Panc1 (cell line): ENCODE results near the gene PLAU. TPM values are rescaled to one million over a fixed set of nuclear protein-coding genes. Genes with fewer than 3 reads are reported as not detected.

Experiments
- ATAC-seq: fragments of 200-7000 bp; cut with Tn5 transposase; 2 replicates; pipeline ENCODE4 v1.9.1; 2020; ENCODE audit warnings: mild to moderate bottlenecking, moderate library complexity
- BruUV-seq: library from RNA; stranded (reverse); fragments of 400-500 nt; replicated peaks from 2 replicates; lab custom pipeline; 2021; lab: Mats Ljungman, UMichigan
- CTCF ChIA-PET: fragments of 300-600 bp; sonication (Branson Sonifier 250); formaldehyde crosslinking; loops from one replicate; lab custom pipeline; 2022; ENCODE audit warnings: antibody characterized with exemption; lab: Charles Lee
- POLR2A ChIA-PET: fragments of 300-600 bp; sonication (Branson Sonifier 250); formaldehyde crosslinking; loops from one replicate; lab custom pipeline; 2022; ENCODE audit warnings: antibody characterized with exemption; lab: Charles Lee
- DNase-seq: peaks from one replicate; pipeline ENCODE4 v3.0.0-alpha.2; 2010; ENCODE audit warnings: low read depth, low spot score
- H3K27ac ChIP-seq: 2 replicates; pipeline ENCODE4 v1.5.1; 2011; ENCODE audit warnings: mild to moderate bottlenecking, low read length, inconsistent platforms
- H3K27me3 ChIP-seq: fragments of 200-500 bp; sonication (Bioruptor generic); 2 replicates; pipeline ENCODE4 v1.6.0; 2014; ENCODE audit warnings: low read length, inconsistent platforms; ENCODE audit not compliant: control insufficient read depth, insufficient read depth
- H3K36me3 ChIP-seq: fragments of 200-500 bp; sonication (Bioruptor generic); 2 replicates; pipeline ENCODE4 v1.5.1; 2014; ENCODE audit warnings: inconsistent platforms, mild to moderate bottlenecking, low read length, moderate library complexity; ENCODE audit not compliant: control insufficient read depth, insufficient read depth
- H3K4me1 ChIP-seq: 2 replicates; pipeline ENCODE4 v1.5.1; 2011; ENCODE audit warnings: inconsistent platforms, mild to moderate bottlenecking, low read length, moderate library complexity; ENCODE audit not compliant: control insufficient read depth, insufficient read depth
- H3K4me3 ChIP-seq, 2 experiments: 2 replicates each; pipeline ENCODE4 v1.5.1; 2011 to 2012; ENCODE audit warnings: low read depth in 2 of 2, low read length in 2 of 2, mild to moderate bottlenecking in 2 of 2, inconsistent platforms in 1 of 2, moderate library complexity in 1 of 2
- H3K9me3 ChIP-seq: fragments of 200-500 bp; sonication (Bioruptor generic); 2 replicates; pipeline ENCODE4 v1.5.1; 2014; ENCODE audit warnings: low read depth, mild to moderate bottlenecking, inconsistent platforms, low read length, moderate library complexity; ENCODE audit not compliant: control insufficient read depth, insufficient read depth
- CTCF ChIP-seq: fragments of 450-650 bp; IDR thresholded peaks from 2 replicates; pipeline ENCODE4 v1.5.1; 2017; ENCODE audit warnings: mild to moderate bottlenecking
- POLR2AphosphoS5 ChIP-seq: IDR thresholded peaks from 2 replicates; pipeline ENCODE4 v1.6.1; 2012; ENCODE audit warnings: mild to moderate bottlenecking, low read depth, low read length, moderate library complexity
- REST ChIP-seq, 2 experiments: IDR thresholded peaks; 2 replicates each; pipeline ENCODE4 v1.6.1; 2011 to 2012; ENCODE audit warnings: low read depth in 2 of 2, control low read depth in 1 of 2, low read length in 1 of 2, mild to moderate bottlenecking in 1 of 2, moderate library complexity in 1 of 2; ENCODE audit not compliant: insufficient read depth in 1 of 2
- SIN3A ChIP-seq: IDR thresholded peaks from 2 replicates; pipeline ENCODE4 v1.6.1; 2012; ENCODE audit warnings: low read depth, mild to moderate bottlenecking, low read length, moderate library complexity, borderline replicate concordance; ENCODE audit not compliant: insufficient read depth
- TCF7L2 ChIP-seq: IDR thresholded peaks from 2 replicates; pipeline ENCODE4 v1.6.1; 2011; ENCODE audit warnings: mild to moderate bottlenecking, low read depth, low read length, inconsistent platforms
- in situ Hi-C: cut with HindIII; loops from 2 replicates; pipeline ENCODE4 v1.10.0; 2016; ENCODE audit warnings: low sequenced_read_pairs, low pct_unique_long_range_greater_than_20kb
- intact Hi-C: fragments of 100-400 bp; cut with micrococcal nuclease; formaldehyde crosslinking; loops from one replicate; pipeline ENCODE4 v1.10.0; 2022; ENCODE audit not compliant: unreplicated experiment
- total RNA-seq: library from RNA; stranded (reverse); gene quantifications from one replicate; pipeline ENCODE4 v1.2.1, GENCODE V29; 2021; ENCODE audit not compliant: unreplicated experiment

Gene PLAU
- total RNA-seq, 1 experiment from 2014 or later = 305 TPM

- no TSS peak for BruUV-seq
- no peak overlapping the region for H3K4me3 ChIP-seq
- H3K36me3 ChIP-seq = no peaks in the 10 kb centered on the region
- CTCF ChIA-PET = interaction anchor here (0.6 to 0.7 kb wide), 3 partner anchors 32 to 438 kb away, joined by 3 to 7 read pairs (median 3); no protein-coding TSS in a partner anchor
- POLR2A ChIA-PET = interaction anchor here (0.7 kb wide), 2 partner anchors 72 to 309 kb away, joined by 13 to 20 read pairs; no protein-coding TSS in a partner anchor
- no peak for ATAC-seq
- H3K27me3 ChIP-seq = no peaks in the 10 kb centered on the region
- intact Hi-C loops (no loop called here), in situ Hi-C loops (no loop called here)
- TF ChIP-seq REST (IDR thresholded peaks at IDR 0.05; ENCODE audit: insufficient read depth in 1 of 2, low read depth in 2 of 2, low read length in 1 of 2) = no peak
- no peak for TF ChIP-seq CTCF
- TF ChIP-seq TCF7L2 = no peak
- no peak for TF ChIP-seq POLR2AphosphoS5
- no peak for TF ChIP-seq SIN3A
- no peaks in the 10 kb centered on the region for H3K9me3 ChIP-seq
- no peak overlapping the region for H3K27ac ChIP-seq
- no peak for DNase-seq
- peaks cover 3% of the 10 kb centered on the region for H3K4me1 ChIP-seq
Observed at GRCh38 chr10:73881221-73881919, 29.6 kb upstream of the PLAU start.

- no peaks in the 10 kb centered on the region for H3K9me3 ChIP-seq
- peaks cover 30% of the 10 kb centered on the region for H3K4me1 ChIP-seq
- no TSS peak for BruUV-seq
- TF ChIP-seq POLR2AphosphoS5 = no peak
- TF ChIP-seq SIN3A = no peak
- no peak for TF ChIP-seq TCF7L2
- TF ChIP-seq REST (IDR thresholded peaks at IDR 0.05; ENCODE audit: insufficient read depth in 1 of 2, low read depth in 2 of 2, low read length in 1 of 2) = no peak
- no peak for TF ChIP-seq CTCF
- CTCF ChIA-PET = no interaction called here
- ATAC-seq (no peak), DNase-seq (no peak)
- H3K36me3 ChIP-seq = no peaks in the 10 kb centered on the region
- H3K4me3 ChIP-seq = no peak overlapping the region
- intact Hi-C loops = no loop called here
- POLR2A ChIA-PET = no interaction called here
- no peaks in the 10 kb centered on the region for H3K27me3 ChIP-seq
- H3K27ac ChIP-seq = no peak overlapping the region
- in situ Hi-C loops = no loop called here
Observed at GRCh38 chr10:73884017-73884416, 26.9 kb upstream of the PLAU start.
